GM15510 (cell line): ENCODE results near the gene STX8.

Experiments used
- POLR2A ChIP-seq: IDR thresholded peaks from 3 replicates; pipeline ENCODE4 v1.6.1; 2011; ENCODE audit warnings: borderline replicate concordance; ENCODE audit not compliant: insufficient read length; ENCODE audit errors: extremely low read depth

Gene STX8

DNA sequence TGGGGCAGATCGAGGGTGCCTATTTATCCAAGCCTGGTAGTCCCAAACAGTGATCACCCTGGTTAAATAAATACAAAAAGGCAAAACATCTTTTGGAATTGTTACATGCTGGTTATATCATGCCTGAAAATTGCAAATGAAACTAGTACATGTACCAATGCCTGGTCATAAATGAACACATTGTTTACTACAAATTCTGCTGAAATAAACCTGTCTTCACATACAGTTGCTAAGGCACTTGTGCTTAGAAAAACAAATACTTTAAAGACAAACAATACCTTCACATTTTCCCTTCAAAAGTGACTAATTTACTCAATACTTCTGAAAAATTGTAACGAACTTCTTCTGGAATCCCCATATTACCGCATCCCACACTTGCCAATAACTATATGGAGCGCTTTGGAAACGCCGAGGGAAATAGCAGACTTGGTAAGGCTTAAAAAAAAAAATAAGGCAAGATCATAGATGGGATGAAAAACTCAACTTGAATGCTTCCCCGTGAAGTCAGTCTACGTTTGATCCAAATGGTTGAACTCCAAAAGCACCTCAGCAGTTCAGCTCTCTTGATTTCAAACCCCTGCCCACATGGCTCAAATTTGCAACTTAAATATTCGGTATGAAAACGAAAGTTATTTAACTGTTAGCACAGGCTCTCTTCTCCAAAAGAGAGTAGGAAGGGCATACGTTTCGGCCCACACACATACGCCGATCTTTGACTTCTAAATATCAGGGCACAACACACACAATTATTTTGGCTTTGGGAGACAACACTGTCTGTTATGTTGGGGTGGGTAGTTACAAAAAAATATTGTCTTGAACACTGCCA, 289.8 kb downstream of the STX8 start:
- TF ChIP-seq POLR2A: no peak

DNA sequence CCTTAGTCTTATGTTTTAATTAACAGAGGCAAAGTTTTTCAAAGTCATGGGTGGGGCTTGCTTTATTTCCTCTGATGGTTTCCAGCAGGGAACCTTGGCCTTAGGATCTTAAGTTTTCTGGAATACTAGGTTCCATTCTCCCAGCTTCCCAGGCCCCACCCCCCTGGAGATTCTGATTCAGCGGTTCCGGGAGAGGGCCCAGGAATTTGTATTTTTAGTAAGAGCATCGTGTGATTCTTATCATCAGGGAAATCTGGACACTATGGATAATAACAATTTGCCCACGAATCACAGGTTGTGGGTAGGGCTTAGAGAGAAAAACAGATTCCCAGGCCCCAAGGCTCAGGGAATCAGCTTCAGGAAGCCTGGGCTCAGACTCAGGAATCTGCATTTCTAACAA, 290.7 kb downstream of the STX8 start:
- no peak for TF ChIP-seq POLR2A

DNA sequence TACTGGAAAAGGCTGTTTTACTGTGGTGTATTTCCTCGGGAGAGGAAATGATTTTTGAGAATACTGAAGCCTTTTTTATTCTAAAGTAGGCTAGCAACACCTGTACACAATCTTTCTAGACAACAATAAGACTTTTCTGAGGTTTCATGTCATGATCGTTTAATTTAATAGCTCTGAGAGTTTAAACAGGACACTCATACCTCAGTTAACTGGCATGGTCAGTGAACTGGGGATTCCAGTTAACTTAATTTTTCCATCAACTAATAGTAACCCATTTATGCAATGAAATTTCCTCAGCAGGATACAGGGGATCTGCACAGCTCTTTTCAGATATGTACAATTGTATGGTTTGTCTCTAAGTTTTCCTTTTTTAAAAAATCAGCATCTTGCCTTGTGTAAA, 291.7 kb downstream of the STX8 start:
- TF ChIP-seq POLR2A: no peak

DNA sequence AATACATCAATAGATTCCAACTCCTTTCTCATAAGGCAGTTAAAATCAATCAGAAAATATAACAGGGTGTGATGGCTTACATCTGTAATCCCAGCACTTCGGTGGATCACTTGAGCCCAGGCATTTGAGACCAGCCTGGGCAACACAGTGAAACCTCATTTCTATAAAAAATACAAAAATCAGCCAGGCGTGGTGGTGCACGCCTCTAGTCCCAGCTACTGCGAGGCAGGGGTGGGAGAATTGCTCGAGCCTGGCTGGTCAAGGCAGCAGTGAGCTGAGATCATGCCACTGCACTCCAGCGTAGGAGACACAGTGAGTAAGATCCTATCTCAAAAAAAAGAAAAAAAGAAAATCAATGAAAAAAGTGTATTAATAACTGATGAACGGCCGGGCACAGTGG, 295.7 kb downstream of the STX8 start:
- no peak for TF ChIP-seq POLR2A

DNA sequence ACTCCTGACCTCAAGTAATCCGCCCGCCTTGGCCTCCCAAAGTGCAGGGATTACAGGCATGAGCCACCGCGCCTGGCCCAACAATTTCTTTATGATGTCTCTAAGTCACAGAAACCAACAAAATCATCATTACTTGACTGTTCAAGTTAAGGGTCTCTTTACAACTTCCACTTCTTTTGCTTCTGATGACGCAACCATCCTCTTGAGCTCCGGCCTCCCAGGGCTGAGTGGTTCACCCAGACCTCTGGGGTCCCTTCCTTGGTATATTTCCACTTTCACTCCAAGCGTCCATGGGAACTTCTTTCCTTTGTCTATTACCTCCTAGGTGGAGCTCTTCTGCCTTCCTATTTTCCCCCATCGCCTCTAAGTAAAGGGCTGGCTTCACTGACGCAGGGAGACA, 300.6 kb downstream of the STX8 start:
- TF ChIP-seq POLR2A: no peak

DNA sequence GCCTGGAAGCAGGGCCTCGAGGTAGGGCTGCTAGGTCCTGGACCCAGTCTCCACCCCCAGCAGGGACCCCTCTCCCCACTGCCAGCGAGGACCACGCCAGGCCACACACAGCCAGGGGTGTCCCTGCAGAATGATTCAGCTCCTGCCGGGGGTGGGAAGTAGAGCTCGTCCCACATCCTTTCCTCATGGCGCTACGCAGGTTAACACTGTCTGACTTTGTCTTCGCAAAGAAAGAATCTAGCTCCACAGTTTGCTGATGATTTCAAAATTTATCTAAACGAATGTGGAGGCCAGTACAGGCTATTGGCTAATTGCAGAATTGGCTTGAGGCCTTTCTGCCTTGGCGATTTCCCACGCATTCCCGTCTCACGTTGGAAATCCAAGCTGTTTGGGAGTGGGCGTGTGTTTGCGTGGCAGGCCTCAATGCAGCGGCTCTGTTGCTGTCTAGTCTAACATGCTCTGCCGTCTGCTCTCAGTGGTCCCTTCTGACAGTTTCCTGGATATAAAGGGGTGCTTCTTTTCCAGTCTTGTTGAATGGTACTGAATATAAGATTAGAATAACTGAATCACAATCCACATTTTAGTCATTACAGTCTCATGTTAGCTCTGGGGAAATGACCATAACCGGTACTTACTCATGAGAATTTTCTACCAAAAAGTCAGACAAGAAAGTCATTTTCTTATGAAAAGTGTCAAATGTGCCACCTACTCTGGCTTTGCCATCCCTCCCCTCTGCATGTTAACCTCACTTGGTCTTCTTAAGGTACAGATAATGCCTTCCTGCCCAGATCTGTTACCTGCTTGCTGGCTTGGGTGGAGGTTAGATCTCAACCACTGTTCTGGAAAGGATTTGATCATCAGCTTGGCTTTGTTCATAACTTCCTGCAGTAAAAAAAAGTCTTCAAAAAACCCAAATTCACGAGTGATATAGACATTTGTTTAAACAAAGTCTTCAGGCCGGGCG, 301.9 kb downstream of the STX8 start:
- TF ChIP-seq POLR2A: no peak

DNA sequence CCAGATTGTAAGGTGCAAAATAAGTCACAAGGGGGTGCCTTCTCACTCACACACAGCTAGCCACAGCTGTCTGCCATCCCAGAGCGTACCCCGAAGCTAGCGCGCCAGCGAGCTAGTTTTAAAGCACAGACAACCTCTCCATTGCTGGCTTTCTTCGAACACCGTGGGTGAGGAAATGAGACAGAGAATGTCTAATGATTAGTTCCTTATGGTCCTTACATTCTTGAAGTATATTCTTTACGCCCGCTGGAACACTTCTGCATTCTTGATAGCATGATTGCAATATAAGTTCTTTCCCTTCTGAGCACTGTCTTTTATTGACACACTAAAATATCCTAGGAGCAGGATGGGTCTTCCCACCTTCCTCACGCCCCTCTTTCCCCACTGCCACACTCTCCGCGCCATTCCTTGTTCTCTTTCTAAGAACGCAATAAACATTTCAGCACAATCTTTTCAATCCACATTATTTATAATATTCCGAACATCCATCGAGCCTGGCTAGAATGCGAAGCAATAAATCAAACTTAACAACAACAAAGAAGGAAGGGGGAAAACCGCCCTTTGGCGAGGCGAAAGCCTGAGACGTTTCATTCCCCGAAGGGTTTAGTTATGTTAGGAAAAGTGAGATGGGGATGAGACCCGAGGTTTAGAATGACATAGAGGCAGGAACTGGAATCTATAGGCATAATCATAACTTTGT, 303.0 kb downstream of the STX8 start:
- no peak for TF ChIP-seq POLR2A

DNA sequence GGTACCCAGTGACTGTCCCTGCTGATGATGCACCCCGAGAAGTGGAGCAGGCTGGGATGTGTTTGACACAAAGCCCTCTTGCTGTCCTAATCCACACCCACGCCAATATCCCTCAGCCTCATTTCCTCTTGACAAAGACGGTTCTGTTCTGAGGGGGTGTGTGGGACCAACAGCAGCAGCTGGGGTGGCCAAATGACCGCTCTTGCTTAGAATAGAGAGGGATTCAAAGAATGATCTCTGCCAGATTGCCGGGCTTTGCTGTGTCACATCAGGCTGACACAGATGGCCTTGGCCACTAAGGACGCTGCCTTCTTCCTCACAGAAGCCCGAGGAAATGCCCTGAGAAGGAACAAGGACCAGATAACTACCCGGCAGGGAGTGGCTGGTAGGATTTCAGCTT, 303.6 kb downstream of the STX8 start:
- TF ChIP-seq POLR2A: no peak

DNA sequence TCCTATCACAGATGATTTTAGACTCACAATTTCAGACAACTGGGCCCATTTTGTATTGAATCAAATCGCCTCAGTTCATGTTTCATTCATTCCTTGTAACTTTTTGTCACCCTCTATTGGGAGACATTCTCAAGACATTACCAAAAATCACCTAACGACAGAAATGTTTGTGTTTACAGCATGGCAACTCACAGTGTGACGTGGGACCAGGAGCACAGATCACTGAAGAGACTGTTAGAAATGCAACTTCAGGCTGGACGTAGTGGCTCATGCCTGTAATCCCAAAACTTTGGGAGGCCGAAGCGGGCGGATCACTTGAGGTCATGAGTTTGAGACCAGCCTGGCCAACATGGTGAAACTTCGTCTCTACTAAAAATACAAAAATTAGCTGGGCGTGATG, 304.7 kb downstream of the STX8 start:
- no peak for TF ChIP-seq POLR2A

DNA sequence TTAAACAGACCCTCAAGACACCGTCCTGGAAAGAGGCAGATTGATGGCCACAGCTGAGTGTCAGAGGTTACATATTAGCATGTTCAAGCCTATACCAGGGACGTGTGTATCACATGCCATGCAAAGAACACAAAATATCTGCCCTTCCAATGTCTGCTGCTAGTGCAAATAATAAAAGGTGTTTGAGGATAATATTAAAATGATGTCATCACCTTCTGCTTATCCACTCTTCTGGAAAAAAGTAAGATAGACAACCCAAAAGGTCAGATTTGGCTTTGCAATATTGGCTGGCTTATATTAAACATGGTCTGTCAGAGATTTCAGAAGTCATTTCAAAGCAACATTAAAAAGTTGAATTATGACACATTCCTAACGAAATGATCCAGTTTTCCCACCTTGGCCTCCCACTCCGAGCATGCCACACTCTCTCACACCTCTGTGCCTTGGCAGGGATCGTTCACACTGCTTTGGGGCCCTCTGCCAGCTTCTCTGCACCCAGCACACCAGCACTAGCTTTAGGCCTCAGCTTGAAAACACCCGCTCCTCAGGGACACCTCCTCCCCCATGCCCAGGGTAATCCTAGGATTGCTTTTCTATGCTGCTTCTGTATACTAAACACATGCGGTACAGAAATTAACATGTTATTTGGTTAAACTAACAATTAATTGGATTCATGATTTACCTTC, 306.1 kb downstream of the STX8 start:
- no peak for TF ChIP-seq POLR2A

DNA sequence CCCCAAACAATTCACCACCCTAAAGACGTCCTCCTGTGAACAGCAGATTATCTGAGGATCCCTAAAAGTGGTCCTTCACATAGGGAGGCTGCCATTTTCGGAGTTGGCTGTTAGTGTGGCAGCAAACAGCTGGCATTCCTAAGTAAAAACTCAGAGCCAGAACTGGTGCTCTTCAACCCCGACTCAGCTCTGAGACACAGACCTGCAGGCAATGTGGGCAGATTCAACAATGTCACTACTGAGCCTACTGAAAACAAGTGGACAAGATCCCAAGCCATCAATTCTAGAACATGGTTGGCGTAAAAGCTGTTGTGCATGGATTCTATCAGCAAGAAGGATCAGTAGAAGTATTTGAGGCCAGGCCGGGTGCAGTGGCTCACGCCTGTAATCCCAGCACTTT, 307.1 kb downstream of the STX8 start:
- no peak for TF ChIP-seq POLR2A

DNA sequence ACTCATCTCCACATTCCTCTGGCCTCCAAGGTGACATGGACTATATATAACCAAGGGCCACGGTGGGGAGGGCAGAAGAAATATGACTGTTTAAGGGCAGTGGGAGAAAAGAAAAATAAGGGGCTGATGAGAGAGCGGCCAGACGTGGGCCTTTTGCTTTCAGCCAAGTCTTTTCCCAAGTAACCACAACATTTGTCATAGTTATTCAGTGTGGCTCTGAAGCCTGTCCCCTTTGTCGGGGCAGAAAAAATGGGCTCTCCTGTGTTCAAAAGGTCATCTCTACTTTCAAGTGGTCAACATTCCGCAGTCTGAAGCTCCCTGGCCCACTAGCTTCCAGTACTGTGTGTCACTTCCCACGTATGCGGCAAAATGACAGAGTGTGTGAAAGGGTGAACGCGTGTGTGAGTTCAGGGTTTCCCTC, 308.9 kb downstream of the STX8 start:
- TF ChIP-seq POLR2A: no peak

DNA sequence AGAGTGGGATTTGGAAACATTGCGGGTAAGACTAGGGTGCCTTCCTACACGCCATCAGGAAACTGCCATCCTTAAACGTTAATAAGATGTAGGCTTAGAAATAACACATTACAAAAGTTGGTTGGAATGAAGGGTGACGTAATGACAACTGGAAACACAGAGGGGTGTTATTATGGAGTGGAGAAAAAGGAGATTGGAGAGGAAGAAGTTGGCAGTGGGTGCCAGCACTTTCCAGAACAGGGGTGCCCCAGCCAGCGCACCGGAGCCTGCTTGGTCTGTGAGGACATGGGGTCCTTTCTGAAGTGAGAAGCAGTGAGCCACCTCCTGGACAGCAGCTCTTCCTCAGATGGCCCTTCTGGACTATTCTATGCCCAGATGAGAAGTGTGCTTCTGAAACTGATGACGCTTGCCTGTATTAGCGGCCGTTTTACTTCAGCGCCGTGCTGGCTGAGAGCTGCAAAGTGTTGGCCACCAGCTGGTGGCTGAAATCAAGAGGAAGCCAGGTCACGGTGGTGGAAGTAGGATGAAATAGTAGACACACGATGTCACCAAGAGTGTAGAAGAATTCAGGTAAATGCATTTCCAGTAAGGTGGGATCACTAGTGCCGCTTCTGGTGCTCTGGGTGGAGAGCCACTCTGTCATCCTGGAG, 309.5 kb downstream of the STX8 start:
- TF ChIP-seq POLR2A: no peak

DNA sequence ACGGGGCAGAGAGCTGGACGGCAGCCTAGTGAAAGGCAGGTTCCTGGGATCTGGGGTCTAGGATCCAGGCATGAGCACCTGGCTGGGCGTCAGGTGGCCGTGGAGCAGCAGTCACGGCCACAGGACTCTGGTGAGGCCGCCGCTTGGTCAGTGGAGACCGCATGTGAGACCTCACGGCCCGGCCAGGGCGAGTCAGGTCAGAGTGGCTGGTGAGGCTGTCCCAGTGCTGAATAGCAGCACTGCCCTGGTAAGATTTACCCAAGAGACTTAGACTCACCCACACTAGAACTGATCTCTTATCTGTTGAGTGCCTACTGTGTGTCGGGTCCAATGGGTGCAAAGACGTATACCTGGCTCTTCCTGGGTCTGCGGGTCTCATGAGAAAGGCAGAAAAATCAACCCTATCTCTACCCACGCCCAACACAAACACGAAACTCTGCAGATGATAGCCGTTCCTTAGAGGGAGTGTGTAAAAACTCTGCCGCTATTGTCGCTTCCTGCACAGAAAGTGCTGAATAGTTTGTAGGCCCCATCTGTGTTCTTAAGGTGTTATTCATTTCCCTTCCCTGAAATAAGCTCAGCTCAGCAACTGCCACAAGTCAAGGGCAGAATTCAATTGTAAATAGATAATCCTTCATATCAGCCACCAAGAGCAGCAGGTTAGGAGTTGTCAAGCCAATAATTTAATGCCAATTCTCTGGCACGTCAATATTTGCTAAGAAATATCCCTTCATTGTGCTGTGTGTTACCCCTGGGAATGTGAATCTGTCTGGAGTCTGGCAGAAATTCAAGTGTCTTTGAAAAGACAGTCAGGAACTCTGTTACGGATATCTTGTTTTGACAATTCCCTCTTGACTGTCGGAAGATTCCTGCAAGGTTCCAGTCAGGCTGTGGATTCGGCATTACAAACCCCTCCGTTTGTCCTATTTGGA, 314.3 kb downstream of the STX8 start:
- no peak for TF ChIP-seq POLR2A

DNA sequence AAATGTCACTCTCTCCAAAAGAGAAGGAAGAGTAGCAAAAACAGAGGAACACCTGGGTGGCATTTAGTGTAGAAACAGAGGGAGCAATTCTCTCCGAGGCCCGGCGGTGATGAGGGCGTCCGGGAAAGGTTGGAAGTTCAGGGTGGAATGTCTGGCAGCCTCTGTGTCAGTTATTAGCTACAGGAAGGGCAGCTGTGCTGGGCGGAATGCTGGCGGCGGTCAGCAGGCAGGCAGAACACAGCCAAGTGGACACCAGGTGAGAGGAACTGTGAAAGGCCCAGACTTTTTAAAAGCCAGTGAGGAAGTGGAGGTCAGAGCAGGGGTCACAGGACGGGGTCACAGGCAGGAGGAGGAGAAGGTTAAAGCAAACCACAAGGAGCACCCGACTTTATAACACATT, 316.2 kb downstream of the STX8 start:
- no peak for TF ChIP-seq POLR2A
